ENCODE data around the gene ZNF415.

Gene ZNF415

DNA sequence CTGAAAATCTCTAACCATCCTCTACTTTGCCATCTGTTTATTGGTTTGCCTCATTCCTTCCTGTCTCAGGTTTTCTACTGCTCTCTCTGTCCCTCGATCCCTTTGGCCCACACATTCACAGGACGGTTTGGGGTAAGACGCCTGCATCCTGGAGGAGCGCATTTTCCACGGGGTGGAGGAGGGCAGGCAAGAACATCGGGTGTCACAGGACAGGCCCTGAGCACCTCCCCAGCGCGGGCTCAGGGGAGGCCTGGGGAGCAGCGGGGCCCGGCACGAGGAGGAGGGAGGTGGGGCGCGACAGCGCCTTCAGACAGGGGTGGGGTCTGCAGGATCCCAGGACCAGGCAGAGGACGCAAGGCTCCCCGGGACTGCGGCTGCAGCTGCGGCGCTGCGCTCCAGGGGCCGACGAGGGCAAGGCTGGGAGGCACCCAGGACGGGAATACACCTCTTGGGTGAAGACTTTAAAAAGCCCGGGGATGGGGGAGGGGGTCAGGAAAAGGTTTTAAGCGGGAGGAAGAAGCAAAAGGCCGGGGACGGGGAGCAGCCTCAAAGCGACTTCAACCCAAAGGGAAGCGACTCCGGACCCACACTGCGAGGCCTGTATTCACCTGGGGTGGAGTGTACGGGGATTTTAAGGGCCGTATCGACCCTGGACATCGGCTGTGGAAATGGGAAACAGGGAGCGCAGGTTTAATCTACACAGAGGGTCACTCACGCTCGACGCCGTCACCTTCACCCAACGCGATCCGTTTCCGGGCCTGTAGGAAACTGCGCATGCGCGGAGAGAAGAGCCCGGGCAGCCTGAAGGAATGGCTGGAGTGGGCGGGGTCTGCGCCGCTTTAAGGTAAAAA, at the start of gene ZNF415:
Gene ZNF415, minus strand, starts transcription at position 770 of the 851 bp plus-strand sequence. CDS start 10,234 bp downstream, outside the sequence.
- H3K4me1 ChIP-seq (ENCODE audit: control insufficient read depth in 5 of 5, insufficient read depth in 5 of 5, low read length in 5 of 5): peaks cover 2 to 22% (median 20%) of the 10 kb centered on the region in 5 donors
- H3K4me3 ChIP-seq (ENCODE audit: low read depth in 1 of 5, low read length in 5 of 5): peak within 1 kb of the TSS; percentile 66 to 87 (median 83)
- H3K27ac ChIP-seq (ENCODE audit: low read depth, low read length): peak within 1 kb of the TSS; percentile 40
- H3K36me3 ChIP-seq (ENCODE audit: control insufficient read depth in 5 of 5, insufficient read depth in 5 of 5, low read length in 5 of 5): peaks cover 0 to 2% (median 0%) of the 10 kb centered on the region in 5 donors
- H3K27me3 ChIP-seq (ENCODE audit: control insufficient read depth in 5 of 5, insufficient read depth in 4 of 5, low read length in 5 of 5): no peaks in the 10 kb centered on the region
- peaks cover 0 to 22% (median 8%) of the 10 kb centered on the region in 5 donors for H3K9me3 ChIP-seq (ENCODE audit: control insufficient read depth in 5 of 5, low read length in 5 of 5)
- H3K9ac ChIP-seq (ENCODE audit: low read length in 5 of 5): peak within 1 kb of the TSS; percentile 7 to 81 (median 72)

DNA sequence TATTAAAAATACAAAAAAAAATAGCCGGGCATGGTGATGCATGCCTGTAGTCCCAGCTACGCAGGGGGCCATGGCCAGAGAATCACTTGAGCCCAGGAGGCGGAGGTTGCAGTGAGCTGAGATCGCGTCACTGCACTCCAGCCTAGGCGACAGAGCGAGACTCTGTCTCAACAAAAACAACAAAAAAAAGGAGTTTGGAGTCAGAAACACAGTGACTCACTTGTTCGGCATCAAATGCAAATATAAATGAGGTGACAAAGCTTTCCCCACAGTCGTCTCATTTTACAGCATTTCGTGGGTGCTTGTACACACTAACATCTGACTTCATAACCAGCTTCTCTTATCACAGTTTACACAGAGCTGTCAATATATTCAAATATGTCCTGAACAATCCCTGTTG, 49.5 kb upstream of the ZNF415 start:
- no peaks in the 10 kb centered on the region for H3K9me3 ChIP-seq (ENCODE audit: control insufficient read depth in 5 of 5, low read length in 5 of 5)
- H3K36me3 ChIP-seq (ENCODE audit: control insufficient read depth in 5 of 5, insufficient read depth in 5 of 5, low read length in 5 of 5): peaks cover 0 to 26% (median 14%) of the 10 kb centered on the region in 5 donors
- no peaks in the 10 kb centered on the region for H3K27me3 ChIP-seq (ENCODE audit: control insufficient read depth in 5 of 5, insufficient read depth in 4 of 5, low read length in 5 of 5)

DNA sequence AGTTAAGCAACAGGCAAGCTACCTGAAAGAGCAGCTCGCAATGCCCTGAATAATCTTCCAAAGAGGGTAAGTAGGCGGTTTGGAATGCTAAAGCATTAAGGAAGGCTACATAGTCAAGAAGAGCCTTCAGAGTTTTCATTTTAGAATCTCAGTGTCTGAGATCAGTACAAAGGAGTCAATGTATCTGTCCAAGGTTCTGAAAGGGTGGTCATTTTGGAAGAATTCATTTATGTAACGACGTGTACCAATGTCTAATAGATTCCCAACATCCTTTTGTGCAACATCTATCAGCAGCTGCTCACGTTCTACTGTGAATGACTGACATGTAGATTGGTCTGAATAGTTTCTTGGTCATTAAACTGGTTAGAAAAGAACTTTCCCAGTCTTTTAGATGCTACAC, 45.3 kb upstream of the ZNF415 start:
- no peak overlapping the region for H3K9ac ChIP-seq (ENCODE audit: low read length in 5 of 5)
- H3K27me3 ChIP-seq (ENCODE audit: control insufficient read depth in 5 of 5, insufficient read depth in 4 of 5, low read length in 5 of 5): no peaks in the 10 kb centered on the region
- peaks cover 0 to 6% (median 0%) of the 10 kb centered on the region in 5 donors for H3K9me3 ChIP-seq (ENCODE audit: control insufficient read depth in 5 of 5, low read length in 5 of 5)
- H3K4me1 ChIP-seq (ENCODE audit: control insufficient read depth in 5 of 5, insufficient read depth in 5 of 5, low read length in 5 of 5): no peaks in the 10 kb centered on the region
- no peak overlapping the region for H3K27ac ChIP-seq (ENCODE audit: low read depth, low read length)
- no peak overlapping the region for H3K4me3 ChIP-seq (ENCODE audit: low read depth in 1 of 5, low read length in 5 of 5)
- H3K36me3 ChIP-seq (ENCODE audit: control insufficient read depth in 5 of 5, insufficient read depth in 5 of 5, low read length in 5 of 5): peaks cover 2 to 21% (median 14%) of the 10 kb centered on the region in 5 donors

More for the DNA sequence above, 49.5 kb upstream of the ZNF415 start:
- Histone ChIP-seq H3K4me1 (ENCODE audit: control insufficient read depth in 5 of 5, insufficient read depth in 5 of 5, low read length in 5 of 5) (no peaks in the 10 kb centered on the region), H3K9ac (ENCODE audit: low read length in 5 of 5) (no peak overlapping the region), H3K4me3 (ENCODE audit: low read depth in 1 of 5, low read length in 5 of 5) (no peak overlapping the region), H3K27ac (ENCODE audit: low read depth, low read length) (no peak overlapping the region)

DNA sequence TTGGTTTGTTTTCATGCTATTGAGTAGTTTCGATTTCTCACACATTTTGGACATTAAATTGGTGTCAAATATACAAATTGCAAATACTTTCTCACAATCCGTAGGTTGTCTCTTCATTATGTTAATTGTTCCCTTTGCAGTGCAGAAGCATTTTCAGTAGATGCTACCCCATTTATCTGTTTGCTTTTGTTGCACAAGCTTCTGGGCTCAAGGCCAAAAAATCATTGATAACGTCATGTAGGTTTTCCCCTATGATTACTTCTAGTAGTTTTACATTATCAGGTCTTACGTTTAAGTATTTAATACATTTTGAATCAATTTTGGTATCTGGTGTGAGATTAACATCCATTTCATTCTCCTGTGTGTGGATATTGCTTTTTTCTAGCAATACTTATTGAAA, 40.2 kb upstream of the ZNF415 start:
- Histone ChIP-seq H3K4me1 (ENCODE audit: control insufficient read depth in 5 of 5, insufficient read depth in 5 of 5, low read length in 5 of 5) (no peaks in the 10 kb centered on the region), H3K36me3 (ENCODE audit: control insufficient read depth in 5 of 5, insufficient read depth in 5 of 5, low read length in 5 of 5) (peaks cover 0 to 6% (median 3%) of the 10 kb centered on the region in 5 donors), H3K4me3 (ENCODE audit: low read depth in 1 of 5, low read length in 5 of 5) (no peak overlapping the region), H3K27ac (ENCODE audit: low read depth, low read length) (no peak overlapping the region), H3K9me3 (ENCODE audit: control insufficient read depth in 5 of 5, low read length in 5 of 5) (peaks cover 0 to 12% (median 5%) of the 10 kb centered on the region in 5 donors), H3K27me3 (ENCODE audit: control insufficient read depth in 5 of 5, insufficient read depth in 4 of 5, low read length in 5 of 5) (no peaks in the 10 kb centered on the region), H3K9ac (ENCODE audit: low read length in 5 of 5) (no peak overlapping the region)

DNA sequence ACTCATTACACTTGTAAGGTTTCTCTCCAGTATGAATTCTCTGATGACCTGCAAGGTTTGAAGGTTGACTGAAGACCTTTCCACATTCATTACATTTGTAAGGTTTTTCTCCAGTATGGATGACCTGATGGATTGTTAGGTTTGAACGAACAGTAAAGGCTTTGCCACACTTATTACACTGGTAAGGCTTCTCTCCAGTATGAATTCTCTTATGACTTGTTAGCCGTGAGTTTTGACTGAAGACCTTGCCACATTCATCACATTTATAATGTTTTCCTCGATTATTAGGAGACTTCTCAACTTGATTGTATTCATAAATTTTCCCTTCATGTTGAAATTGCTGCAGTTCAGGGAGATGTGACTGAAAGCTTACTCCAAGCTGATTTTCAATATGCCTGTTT, 33.0 kb upstream of the ZNF415 start:
- H3K9me3 ChIP-seq (ENCODE audit: control insufficient read depth in 5 of 5, low read length in 5 of 5): peaks cover 27 to 61% (median 46%) of the 10 kb centered on the region in 5 donors
- no peaks in the 10 kb centered on the region for H3K27me3 ChIP-seq (ENCODE audit: control insufficient read depth in 5 of 5, insufficient read depth in 4 of 5, low read length in 5 of 5)
- peak overlapping the region in 3 of 5 donors; percentile 35 to 51 (median 42) for H3K4me3 ChIP-seq (ENCODE audit: low read depth in 1 of 5, low read length in 5 of 5)
- H3K9ac ChIP-seq (ENCODE audit: low read length in 5 of 5): no peak overlapping the region
- peaks cover 9 to 23% (median 11%) of the 10 kb centered on the region in 5 donors for H3K36me3 ChIP-seq (ENCODE audit: control insufficient read depth in 5 of 5, insufficient read depth in 5 of 5, low read length in 5 of 5)
- no peak overlapping the region for H3K27ac ChIP-seq (ENCODE audit: low read depth, low read length)
- H3K4me1 ChIP-seq (ENCODE audit: control insufficient read depth in 5 of 5, insufficient read depth in 5 of 5, low read length in 5 of 5): no peaks in the 10 kb centered on the region

DNA sequence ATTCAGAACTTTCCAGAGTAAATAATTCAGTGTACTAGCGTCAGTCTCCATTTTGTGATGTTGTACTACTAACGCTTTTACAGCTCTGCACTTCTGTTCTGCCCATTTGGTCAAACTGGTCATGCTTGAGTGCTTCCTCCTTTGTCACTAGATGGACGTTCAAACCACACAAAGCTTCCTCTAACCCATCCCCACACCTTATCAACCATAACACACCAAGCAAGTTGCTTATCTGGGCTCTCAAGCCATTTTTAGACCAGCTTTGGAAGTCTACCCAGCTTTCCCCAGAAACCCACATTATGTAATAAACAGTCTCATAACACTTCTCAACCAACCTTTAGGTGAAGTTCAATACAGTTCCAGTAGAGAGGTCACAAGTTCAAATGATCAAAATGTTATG, 28.4 kb upstream of the ZNF415 start:
- no peak overlapping the region for H3K9ac ChIP-seq (ENCODE audit: low read length in 5 of 5)
- peaks cover 7 to 18% (median 11%) of the 10 kb centered on the region in 5 donors for H3K36me3 ChIP-seq (ENCODE audit: control insufficient read depth in 5 of 5, insufficient read depth in 5 of 5, low read length in 5 of 5)
- no peaks in the 10 kb centered on the region for H3K27me3 ChIP-seq (ENCODE audit: control insufficient read depth in 5 of 5, insufficient read depth in 4 of 5, low read length in 5 of 5)
- no peak overlapping the region for H3K4me3 ChIP-seq (ENCODE audit: low read depth in 1 of 5, low read length in 5 of 5)
- H3K27ac ChIP-seq (ENCODE audit: low read depth, low read length): no peak overlapping the region
- peaks cover 19 to 45% (median 32%) of the 10 kb centered on the region in 5 donors for H3K9me3 ChIP-seq (ENCODE audit: control insufficient read depth in 5 of 5, low read length in 5 of 5)
- peaks cover 0 to 24% (median 20%) of the 10 kb centered on the region in 5 donors for H3K4me1 ChIP-seq (ENCODE audit: control insufficient read depth in 5 of 5, insufficient read depth in 5 of 5, low read length in 5 of 5)

DNA sequence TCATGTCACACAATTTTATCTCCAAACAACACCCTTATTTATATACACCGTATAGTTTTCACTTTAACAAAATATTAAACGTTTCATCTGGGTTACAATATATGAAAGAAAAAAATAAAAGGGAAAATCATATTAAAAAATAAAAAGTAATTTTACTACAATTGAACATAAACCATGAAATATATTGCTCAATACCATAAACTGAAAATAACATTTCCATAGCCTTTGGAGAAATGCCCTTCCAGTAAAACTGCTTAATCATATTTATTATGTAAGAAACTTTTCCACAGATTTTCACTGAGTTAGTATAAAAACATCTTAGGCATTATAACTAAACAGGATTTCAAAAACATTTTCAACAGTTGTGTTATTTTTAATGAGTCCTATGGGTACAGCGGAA, 27.6 kb upstream of the ZNF415 start:
- no peaks in the 10 kb centered on the region for H3K27me3 ChIP-seq (ENCODE audit: control insufficient read depth in 5 of 5, insufficient read depth in 4 of 5, low read length in 5 of 5)
- H3K4me3 ChIP-seq (ENCODE audit: low read depth in 1 of 5, low read length in 5 of 5): no peak overlapping the region
- H3K9ac ChIP-seq (ENCODE audit: low read length in 5 of 5): no peak overlapping the region
- H3K9me3 ChIP-seq (ENCODE audit: control insufficient read depth in 5 of 5, low read length in 5 of 5): peaks cover 12 to 37% (median 26%) of the 10 kb centered on the region in 5 donors
- peaks cover 2 to 10% (median 5%) of the 10 kb centered on the region in 5 donors for H3K36me3 ChIP-seq (ENCODE audit: control insufficient read depth in 5 of 5, insufficient read depth in 5 of 5, low read length in 5 of 5)
- peaks cover 0 to 24% (median 20%) of the 10 kb centered on the region in 5 donors for H3K4me1 ChIP-seq (ENCODE audit: control insufficient read depth in 5 of 5, insufficient read depth in 5 of 5, low read length in 5 of 5)
- no peak overlapping the region for H3K27ac ChIP-seq (ENCODE audit: low read depth, low read length)

DNA sequence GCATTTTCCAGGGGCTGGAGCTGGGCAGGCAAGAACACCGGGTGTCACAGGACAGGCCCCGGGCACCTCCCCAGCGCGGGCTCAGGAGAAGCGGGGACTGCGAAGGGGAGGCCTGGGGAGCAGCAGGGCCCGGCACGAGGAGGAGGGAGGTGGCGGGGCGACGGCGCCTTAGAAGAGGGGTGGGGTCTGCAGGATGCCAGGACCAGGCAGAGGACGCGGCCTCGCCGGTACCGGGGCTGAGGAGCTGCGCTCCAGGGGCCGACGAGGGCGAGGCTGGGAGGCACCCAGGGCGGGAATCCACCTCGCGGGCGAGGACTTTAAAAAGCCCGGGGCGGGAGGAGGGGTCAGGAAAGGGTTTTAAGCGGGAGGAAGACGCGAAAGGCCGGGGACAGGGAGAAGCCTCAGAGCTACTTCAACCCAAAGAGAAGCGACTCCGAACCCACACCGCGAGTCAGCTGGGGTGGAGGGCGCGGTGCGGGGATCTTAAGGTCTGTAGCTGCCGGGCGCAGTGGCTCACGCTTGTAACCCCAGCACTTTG, 25.5 kb upstream of the ZNF415 start:
- H3K4me1 ChIP-seq (ENCODE audit: control insufficient read depth in 5 of 5, insufficient read depth in 5 of 5, low read length in 5 of 5): peaks cover 0 to 24% (median 20%) of the 10 kb centered on the region in 5 donors
- peak overlapping the region; percentile 54 for H3K27ac ChIP-seq (ENCODE audit: low read depth, low read length)
- no peaks in the 10 kb centered on the region for H3K27me3 ChIP-seq (ENCODE audit: control insufficient read depth in 5 of 5, insufficient read depth in 4 of 5, low read length in 5 of 5)
- H3K9me3 ChIP-seq (ENCODE audit: control insufficient read depth in 5 of 5, low read length in 5 of 5): peaks cover 0 to 21% (median 7%) of the 10 kb centered on the region in 5 donors
- H3K9ac ChIP-seq (ENCODE audit: low read length in 5 of 5): peak overlapping the region in 4 of 5 donors; percentile 75 to 87 (median 82)
- H3K36me3 ChIP-seq (ENCODE audit: control insufficient read depth in 5 of 5, insufficient read depth in 5 of 5, low read length in 5 of 5): peaks cover 4 to 13% (median 8%) of the 10 kb centered on the region in 5 donors
- peak overlapping the region; percentile 56 to 77 (median 76) for H3K4me3 ChIP-seq (ENCODE audit: low read depth in 1 of 5, low read length in 5 of 5)

DNA sequence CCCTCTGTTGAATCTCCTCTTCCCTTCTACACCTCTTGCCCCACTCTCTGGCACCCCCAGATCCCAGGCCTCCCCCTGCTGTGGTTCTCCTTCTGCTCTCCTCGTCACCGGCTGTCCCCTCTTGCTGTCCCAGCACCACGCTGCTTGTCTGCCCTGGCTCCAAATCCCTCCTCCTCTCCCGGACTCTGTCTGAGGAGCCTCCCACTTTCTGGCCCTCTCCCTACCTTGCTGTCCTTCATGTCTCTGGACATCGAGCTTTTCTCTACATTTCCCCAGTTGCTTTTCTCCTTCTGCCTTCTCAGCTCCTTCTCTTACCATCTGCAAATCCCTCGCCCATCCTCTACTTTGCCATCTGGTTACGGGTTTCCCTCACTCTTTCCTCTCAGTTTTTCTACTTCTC, 24.9 kb upstream of the ZNF415 start:
- no peaks in the 10 kb centered on the region for H3K27me3 ChIP-seq (ENCODE audit: control insufficient read depth in 5 of 5, insufficient read depth in 4 of 5, low read length in 5 of 5)
- H3K9ac ChIP-seq (ENCODE audit: low read length in 5 of 5): peak overlapping the region in 4 of 5 donors; percentile 75 to 87 (median 82)
- peaks cover 0 to 19% (median 5%) of the 10 kb centered on the region in 5 donors for H3K9me3 ChIP-seq (ENCODE audit: control insufficient read depth in 5 of 5, low read length in 5 of 5)
- H3K4me1 ChIP-seq (ENCODE audit: control insufficient read depth in 5 of 5, insufficient read depth in 5 of 5, low read length in 5 of 5): peaks cover 0 to 24% (median 20%) of the 10 kb centered on the region in 5 donors
- H3K4me3 ChIP-seq (ENCODE audit: low read depth in 1 of 5, low read length in 5 of 5): peak overlapping the region; percentile 56 to 77 (median 76)
- H3K27ac ChIP-seq (ENCODE audit: low read depth, low read length): peak overlapping the region; percentile 54
- peaks cover 6 to 18% (median 12%) of the 10 kb centered on the region in 5 donors for H3K36me3 ChIP-seq (ENCODE audit: control insufficient read depth in 5 of 5, insufficient read depth in 5 of 5, low read length in 5 of 5)

DNA sequence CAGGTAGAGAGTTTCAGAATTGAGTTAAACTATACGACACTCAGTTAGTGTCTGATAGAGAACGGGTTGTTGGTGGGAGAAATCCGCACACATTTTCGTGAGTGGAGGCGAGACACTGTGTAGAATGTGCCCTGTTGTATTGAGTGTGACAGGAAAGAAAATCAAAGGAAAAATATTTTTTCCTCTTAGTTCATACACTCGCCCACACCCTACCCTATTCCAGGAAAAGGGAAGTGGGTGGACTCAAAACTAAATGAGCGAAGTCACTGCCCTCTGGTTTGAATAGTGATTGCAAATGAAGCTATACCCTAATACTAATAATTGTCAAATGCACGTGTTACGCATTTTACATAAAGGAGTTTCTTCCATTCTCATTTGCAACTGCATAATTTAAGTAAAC, 24.1 kb upstream of the ZNF415 start:
- Histone ChIP-seq H3K27me3 (ENCODE audit: control insufficient read depth in 5 of 5, insufficient read depth in 4 of 5, low read length in 5 of 5) (no peaks in the 10 kb centered on the region), H3K27ac (ENCODE audit: low read depth, low read length) (peak overlapping the region; percentile 37), H3K9me3 (ENCODE audit: control insufficient read depth in 5 of 5, low read length in 5 of 5) (peaks cover 0 to 15% (median 8%) of the 10 kb centered on the region in 5 donors), H3K36me3 (ENCODE audit: control insufficient read depth in 5 of 5, insufficient read depth in 5 of 5, low read length in 5 of 5) (peaks cover 6 to 22% (median 12%) of the 10 kb centered on the region in 5 donors), H3K4me3 (ENCODE audit: low read depth in 1 of 5, low read length in 5 of 5) (peak overlapping the region in 3 of 5 donors; percentile 69 to 77 (median 76)), H3K9ac (ENCODE audit: low read length in 5 of 5) (no peak overlapping the region), H3K4me1 (ENCODE audit: control insufficient read depth in 5 of 5, insufficient read depth in 5 of 5, low read length in 5 of 5) (peaks cover 0 to 24% (median 20%) of the 10 kb centered on the region in 5 donors)

All from subcutaneous abdominal adipose tissue (tissue), 5 donors.